Measurements from ENCODE around the gene NAALADL2.
A peak's percentile ranks its signal among the peaks of the same experiment; 100 is the strongest.

The NAALADL2 gene

DNA sequence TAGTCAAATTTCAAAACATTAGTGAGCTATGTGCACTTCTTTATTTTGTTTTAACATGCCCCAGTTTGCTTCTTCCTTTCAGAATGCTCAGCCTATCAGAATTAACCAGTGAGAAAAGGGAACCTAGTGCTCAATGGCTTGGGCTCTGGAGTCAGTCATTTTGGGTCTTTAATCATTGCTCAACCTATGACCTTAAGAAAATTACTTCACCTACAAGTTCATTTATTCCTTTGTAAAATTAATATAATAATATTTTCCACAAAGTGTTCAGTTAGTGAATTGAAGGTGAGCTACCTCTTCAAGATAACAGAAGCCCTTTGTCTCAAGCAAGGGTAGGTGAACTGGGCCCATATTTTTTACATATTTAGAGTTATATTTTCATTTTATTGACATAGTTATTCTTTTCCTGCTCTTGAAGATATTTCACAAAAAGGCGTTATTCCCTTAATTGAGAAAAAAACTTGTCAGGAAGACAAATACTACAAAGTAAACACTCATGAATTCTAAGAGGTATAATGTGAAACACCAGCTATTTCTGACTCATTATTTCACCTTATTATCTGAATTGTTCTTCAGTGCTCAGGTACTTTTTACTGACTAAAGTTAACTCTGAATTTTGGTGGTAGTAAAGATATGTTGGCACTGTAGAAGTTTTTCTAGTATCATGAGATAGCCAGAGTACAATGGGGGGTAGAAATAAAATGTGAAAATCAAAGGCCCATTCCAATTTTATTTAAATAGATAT is 415.5 kb downstream of the NAALADL2 start:
- Mint-ChIP-seq H3K27ac (no peak overlapping the region), H3K4me1 (peaks cover 13% of the 10 kb centered on the region), H3K4me3 (no peak overlapping the region), H3K9me3 (no peaks in the 10 kb centered on the region), H3K27me3 (ENCODE audit: low read depth) (no peaks in the 10 kb centered on the region), H3K36me3 (ENCODE audit: low read depth) (no peaks in the 10 kb centered on the region)
- TF ChIP-seq, protein P1, sequence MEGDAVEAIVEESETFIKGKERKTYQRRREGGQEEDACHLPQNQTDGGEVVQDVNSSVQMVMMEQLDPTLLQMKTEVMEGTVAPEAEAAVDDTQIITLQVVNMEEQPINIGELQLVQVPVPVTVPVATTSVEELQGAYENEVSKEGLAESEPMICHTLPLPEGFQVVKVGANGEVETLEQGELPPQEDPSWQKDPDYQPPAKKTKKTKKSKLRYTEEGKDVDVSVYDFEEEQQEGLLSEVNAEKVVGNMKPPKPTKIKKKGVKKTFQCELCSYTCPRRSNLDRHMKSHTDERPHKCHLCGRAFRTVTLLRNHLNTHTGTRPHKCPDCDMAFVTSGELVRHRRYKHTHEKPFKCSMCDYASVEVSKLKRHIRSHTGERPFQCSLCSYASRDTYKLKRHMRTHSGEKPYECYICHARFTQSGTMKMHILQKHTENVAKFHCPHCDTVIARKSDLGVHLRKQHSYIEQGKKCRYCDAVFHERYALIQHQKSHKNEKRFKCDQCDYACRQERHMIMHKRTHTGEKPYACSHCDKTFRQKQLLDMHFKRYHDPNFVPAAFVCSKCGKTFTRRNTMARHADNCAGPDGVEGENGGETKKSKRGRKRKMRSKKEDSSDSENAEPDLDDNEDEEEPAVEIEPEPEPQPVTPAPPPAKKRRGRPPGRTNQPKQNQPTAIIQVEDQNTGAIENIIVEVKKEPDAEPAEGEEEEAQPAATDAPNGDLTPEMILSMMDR (IDR thresholded peaks at IDR 0.05; ENCODE audit: unreplicated experiment in 3 of 3), result no peak

DNA sequence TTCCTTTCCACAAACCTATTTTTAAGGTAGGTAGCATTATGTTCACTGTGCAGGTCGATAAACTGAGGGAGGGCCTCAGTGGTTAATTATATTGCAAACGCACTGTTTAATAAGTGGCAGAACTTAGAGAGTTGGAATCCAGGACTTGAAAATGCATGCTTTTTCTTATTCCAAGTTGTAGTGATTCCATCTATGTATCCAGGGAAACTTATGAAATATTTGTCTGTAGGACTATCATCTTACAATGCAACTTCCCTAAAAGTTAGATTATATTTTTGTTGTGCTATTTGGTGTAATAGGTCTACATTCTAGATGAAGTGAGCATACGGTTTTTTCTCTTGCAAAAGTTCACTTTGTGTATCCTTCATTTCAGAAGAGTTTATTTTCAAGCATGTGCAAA is 419.5 kb downstream of the NAALADL2 start:
- H3K4me3 Mint-ChIP-seq, result no peak overlapping the region
- peaks cover 15% of the 10 kb centered on the region for H3K4me1 Mint-ChIP-seq
- H3K9me3 Mint-ChIP-seq, result no peaks in the 10 kb centered on the region
- H3K27me3 Mint-ChIP-seq (ENCODE audit: low read depth), result no peaks in the 10 kb centered on the region
- TF ChIP-seq, protein P1 (IDR thresholded peaks at IDR 0.05; ENCODE audit: unreplicated experiment in 3 of 3), result no peak
- H3K36me3 Mint-ChIP-seq (ENCODE audit: low read depth), result no peaks in the 10 kb centered on the region
- peak overlapping the region in 1 of 3 experiments; percentile 61 for H3K27ac Mint-ChIP-seq

DNA sequence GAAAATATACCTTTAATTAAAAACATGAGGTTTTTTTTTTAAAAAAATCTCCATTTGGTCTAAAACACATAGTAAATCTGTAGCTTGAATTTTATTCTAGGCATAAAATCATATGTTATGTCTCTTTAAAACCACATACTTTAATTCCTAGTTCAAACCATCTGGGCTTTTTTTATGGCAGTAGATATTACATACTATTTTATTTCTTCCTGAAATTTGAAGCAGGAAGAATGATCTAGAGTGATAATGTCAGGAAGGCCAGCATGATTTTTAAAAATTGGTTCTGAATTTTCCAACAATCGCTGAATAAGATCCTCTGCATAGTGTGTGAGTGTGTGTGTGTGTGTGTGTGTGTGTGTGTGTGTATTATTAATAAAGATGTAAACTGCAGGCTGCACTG is 420.3 kb downstream of the NAALADL2 start:
- peaks cover 15% of the 10 kb centered on the region for H3K4me1 Mint-ChIP-seq
- peak overlapping the region in 1 of 3 experiments; percentile 26 for H3K27ac Mint-ChIP-seq
- no peaks in the 10 kb centered on the region for H3K9me3 Mint-ChIP-seq
- H3K36me3 Mint-ChIP-seq (ENCODE audit: low read depth), result no peaks in the 10 kb centered on the region
- TF ChIP-seq, protein P1 (IDR thresholded peaks at IDR 0.05; ENCODE audit: unreplicated experiment in 3 of 3), result no peak
- H3K4me3 Mint-ChIP-seq, result no peak overlapping the region
- H3K27me3 Mint-ChIP-seq (ENCODE audit: low read depth), result no peaks in the 10 kb centered on the region

DNA sequence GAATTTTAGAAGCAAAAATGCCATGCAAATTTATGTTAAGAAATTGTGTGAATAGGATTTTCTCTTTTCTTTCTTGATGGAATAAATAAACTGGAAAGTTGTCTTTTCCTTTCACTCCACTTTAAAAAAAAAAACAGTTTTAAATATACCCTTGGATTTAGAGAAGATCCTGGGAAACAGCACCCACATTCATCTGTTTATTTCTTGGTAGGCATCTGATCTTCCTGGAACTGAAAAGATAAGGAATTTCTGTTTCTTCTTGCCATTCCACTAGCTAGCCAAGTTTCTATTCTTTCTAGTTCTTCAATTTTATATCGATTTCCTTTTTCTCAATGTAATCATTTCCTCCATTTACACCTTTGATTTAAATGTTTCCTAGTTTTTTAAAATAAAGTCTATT is 420.8 kb downstream of the NAALADL2 start:
- H3K27me3 Mint-ChIP-seq (ENCODE audit: low read depth), result no peaks in the 10 kb centered on the region
- peaks cover 15% of the 10 kb centered on the region for H3K4me1 Mint-ChIP-seq
- TF ChIP-seq, protein P1 (IDR thresholded peaks at IDR 0.05; ENCODE audit: unreplicated experiment in 3 of 3), result no peak
- H3K4me3 Mint-ChIP-seq, result no peak overlapping the region
- no peak overlapping the region for H3K27ac Mint-ChIP-seq
- H3K36me3 Mint-ChIP-seq (ENCODE audit: low read depth), result no peaks in the 10 kb centered on the region
- no peaks in the 10 kb centered on the region for H3K9me3 Mint-ChIP-seq

DNA sequence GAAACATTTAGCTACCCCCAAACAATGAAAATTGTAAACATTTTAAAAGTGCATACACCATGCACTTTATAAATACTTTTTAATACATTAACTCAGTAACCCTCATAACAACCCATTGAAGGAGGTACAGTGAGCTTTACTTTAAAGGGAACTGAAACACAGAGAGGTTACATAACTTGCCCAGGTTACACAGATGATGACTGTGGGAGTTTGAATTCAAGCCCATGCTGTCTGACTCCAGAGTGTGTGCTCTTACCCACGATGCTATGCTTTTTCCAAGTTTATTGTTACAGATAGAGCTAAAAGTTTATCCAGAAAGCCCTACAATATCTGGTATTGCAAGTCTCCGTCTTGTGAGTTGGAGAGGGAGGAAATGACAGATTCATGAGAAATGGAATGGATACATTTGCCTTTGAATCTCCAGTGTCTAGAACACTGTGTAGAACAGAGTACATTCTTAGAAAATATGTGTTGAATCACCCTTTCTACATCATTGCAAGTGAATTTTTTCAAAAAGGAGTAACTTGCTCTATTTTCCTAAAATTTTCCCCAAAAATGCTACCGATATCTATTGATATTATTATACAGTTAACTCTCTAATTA is 428.3 kb downstream of the NAALADL2 start:
- no peaks in the 10 kb centered on the region for H3K27me3 Mint-ChIP-seq (ENCODE audit: low read depth)
- H3K4me3 Mint-ChIP-seq, result no peak overlapping the region
- TF ChIP-seq, protein P1 (IDR thresholded peaks at IDR 0.05; ENCODE audit: unreplicated experiment in 3 of 3), result no peak
- no peaks in the 10 kb centered on the region for H3K9me3 Mint-ChIP-seq
- no peak overlapping the region for H3K27ac Mint-ChIP-seq
- peaks cover 7% of the 10 kb centered on the region for H3K4me1 Mint-ChIP-seq
- no peaks in the 10 kb centered on the region for H3K36me3 Mint-ChIP-seq (ENCODE audit: low read depth)

DNA sequence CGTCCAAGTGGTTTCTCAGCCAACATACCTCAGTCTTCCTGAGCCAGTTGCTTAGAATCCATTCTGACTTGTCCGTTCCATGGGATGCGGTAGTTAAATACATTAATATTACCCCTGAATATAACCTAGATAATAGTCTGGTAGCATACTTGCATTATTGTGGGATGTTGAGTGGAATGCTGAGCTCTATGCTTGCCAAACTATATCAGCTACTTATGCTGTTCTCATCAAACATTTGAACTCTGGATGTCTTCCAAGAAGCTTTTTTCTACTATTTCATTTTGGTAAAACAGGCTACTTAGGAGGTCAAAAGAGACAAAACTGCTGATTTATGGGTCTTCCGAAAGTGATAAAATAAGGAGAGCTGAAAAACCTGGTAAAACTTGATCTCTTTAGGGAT is 429.5 kb downstream of the NAALADL2 start:
- Mint-ChIP-seq H3K27me3 (ENCODE audit: low read depth) (no peaks in the 10 kb centered on the region), H3K4me3 (no peak overlapping the region), H3K36me3 (ENCODE audit: low read depth) (no peaks in the 10 kb centered on the region), H3K9me3 (no peaks in the 10 kb centered on the region), H3K27ac (peak overlapping the region in 1 of 3 experiments; percentile 82), H3K4me1 (peaks cover 7% of the 10 kb centered on the region)
- TF ChIP-seq, protein P1 (IDR thresholded peaks at IDR 0.05; ENCODE audit: unreplicated experiment in 3 of 3), result no peak
